DOHH2 (cell line): ENCODE measurements around the gene CDCA5.

Experiments
- CTCF ChIP-seq: fragments of 200-600 bp; sonication (generic); IDR thresholded peaks from one replicate; pipeline ENCODE4 v1.5.1; 2014; ENCODE audit warnings: antibody characterized with exemption, mild to moderate bottlenecking, low read depth, low read length; ENCODE audit not compliant: poor library complexity, severe bottlenecking
- EZH2phosphoT487 ChIP-seq: fragments of 200-600 bp; sonication (generic); IDR thresholded peaks from 2 replicates; pipeline ENCODE4 v1.6.1; 2017; ENCODE audit warnings: borderline replicate concordance, mild to moderate bottlenecking, antibody characterized with exemption, low read length, moderate library complexity, mixed read lengths

DNA sequence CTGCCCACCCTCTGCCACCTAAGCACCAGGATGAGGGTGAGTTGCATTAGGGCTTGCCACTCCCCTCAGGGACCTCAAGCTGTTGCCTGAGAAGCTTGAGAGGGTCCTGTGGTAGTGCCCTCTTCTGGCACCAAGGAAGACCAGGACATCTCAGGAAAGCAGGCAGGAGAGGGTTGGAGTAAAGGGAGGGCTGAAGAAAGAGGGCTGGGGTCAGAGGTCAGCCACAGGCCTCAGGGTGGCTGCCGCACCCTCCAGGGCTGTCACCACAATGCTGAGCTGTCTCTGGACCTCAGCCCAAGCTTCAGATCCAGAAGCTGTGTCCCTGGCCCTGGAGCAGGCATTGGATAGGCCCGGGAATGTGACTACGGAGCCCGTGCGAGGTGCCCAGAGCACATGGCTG is 38.8 kb downstream of the CDCA5 start:
- TF ChIP-seq CTCF (no peak), EZH2phosphoT487 (no peak)
